Suppressor macrophage (primary cell): ENCODE data around the gene SKAP1.

Source experiments
- DNase-seq, 4 experiments: peaks; one replicate each; pipeline ENCODE4 v3.0.0-alpha.2; 2020 to 2022

Gene SKAP1

GRCh38 chr17:48173191-48173984 lies 256.6 kb downstream of the SKAP1 start:
- no peak for DNase-seq

- no peak for DNase-seq
Observed at GRCh38 chr17:48169926-48170325, 260.1 kb downstream of the SKAP1 start.

DNA sequence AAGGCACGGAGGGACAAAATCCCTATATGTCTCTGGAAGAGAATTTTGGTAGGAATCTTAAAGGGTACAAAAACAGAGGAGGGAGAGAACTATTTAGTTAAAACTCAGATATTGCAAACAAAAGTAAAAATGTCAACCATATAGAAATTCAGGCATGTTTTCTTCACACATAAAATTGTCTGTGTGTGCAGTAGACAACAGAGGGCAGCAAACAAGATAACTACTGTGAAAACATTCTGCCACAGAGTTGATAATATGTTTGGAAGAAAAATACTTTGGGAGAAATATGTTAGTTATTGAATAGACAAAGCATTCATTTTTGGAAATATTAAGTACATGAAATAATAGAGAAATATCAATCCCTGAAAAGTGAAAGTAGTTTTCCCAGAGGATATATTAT lies 266.2 kb downstream of the SKAP1 start:
- no peak for DNase-seq

GRCh38 chr17:48162946-48163506 lies 267.0 kb downstream of the SKAP1 start:
- no peak for DNase-seq

GRCh38 chr17:48162306-48162934 lies 267.6 kb downstream of the SKAP1 start:
- DNase-seq = no peak

DNA sequence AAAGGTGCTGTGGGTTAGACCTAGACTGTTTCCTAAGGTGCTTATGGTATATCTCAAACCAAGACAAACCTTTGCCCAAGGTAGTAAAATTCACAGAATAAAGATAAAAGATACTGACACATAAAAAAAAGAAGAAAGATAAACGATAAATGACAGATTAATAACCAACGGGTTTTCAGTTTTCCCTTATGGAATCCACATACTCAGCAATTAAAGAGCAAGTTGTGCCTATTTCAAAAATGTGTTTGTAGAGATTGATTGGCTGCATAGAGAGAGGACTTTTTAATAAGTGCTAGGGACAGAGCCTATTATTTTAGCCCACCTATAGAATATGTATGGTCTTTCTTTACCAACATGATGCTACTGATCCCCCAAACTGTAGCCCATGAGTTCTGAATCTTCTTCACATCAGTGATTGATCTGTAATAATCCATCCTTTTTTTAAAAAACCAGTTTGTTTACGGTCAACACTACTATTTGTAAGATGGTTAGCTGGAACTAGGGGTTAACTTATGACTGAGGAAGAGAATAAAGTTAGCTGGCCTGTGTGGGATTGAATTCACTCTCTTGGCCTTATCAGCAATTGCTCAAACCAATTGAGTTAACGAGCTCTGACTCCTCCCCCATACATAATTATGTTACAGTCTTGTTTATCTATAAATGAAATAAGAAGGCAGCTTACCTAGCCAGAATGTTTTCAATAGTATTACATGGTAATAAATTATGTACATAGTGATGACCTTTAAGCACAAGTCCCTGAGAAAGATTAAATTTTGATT lies 268.7 kb downstream of the SKAP1 start:
- no peak for DNase-seq

- no peak for DNase-seq
Observed at GRCh38 chr17:48160177-48161081, 269.6 kb downstream of the SKAP1 start.

GRCh38 chr17:48159232-48159631 lies 270.8 kb downstream of the SKAP1 start:
- DNase-seq = no peak

GRCh38 chr17:48155889-48156611 lies 274.0 kb downstream of the SKAP1 start:
- DNase-seq = peak in 1 of 4 experiments; percentile 6

GRCh38 chr17:48153691-48154358 lies 276.2 kb downstream of the SKAP1 start:
- DNase-seq = peak in 3 of 4 experiments; percentile 33 to 53 (median 36)

DNA sequence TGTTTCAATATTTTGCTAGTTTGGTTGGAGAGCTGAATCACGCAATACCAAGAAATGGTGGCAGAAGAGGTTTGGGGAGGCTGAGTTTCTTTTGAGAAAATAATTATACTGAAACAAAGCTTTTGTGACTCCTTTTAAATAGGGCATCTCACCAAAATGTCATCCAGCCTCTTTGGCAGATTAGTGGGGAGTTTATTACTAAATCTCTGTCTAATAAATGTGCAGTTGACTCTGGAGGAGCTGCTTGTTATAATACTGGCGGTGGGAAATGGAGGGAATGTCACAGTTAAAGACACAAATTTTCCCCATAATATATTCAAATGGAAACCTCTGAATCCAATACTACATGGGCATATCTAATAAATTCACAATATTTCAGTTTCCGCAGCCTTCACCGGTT lies 277.7 kb downstream of the SKAP1 start:
- no peak for DNase-seq

DNA sequence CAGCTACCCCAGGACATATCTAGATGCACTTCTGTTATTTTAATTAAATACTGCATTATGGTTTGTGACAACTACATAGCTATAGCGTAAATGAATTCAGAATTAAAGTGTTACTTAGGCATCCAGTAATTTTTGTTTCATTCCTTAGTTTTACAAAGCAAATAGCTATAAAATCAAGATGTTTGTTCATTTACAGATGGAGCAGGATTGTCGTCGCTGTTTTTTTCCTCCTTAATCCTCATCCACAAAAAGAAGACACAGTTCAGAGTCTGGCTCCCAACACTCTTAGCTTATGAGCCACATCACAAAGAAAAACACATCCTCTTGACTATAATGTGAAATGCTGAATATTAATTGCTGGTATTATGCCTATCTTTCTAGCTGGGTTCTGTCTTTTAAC lies 278.8 kb downstream of the SKAP1 start:
- no peak for DNase-seq

- DNase-seq = no peak
Observed at GRCh38 chr17:48150597-48151001, 279.4 kb downstream of the SKAP1 start.

DNA sequence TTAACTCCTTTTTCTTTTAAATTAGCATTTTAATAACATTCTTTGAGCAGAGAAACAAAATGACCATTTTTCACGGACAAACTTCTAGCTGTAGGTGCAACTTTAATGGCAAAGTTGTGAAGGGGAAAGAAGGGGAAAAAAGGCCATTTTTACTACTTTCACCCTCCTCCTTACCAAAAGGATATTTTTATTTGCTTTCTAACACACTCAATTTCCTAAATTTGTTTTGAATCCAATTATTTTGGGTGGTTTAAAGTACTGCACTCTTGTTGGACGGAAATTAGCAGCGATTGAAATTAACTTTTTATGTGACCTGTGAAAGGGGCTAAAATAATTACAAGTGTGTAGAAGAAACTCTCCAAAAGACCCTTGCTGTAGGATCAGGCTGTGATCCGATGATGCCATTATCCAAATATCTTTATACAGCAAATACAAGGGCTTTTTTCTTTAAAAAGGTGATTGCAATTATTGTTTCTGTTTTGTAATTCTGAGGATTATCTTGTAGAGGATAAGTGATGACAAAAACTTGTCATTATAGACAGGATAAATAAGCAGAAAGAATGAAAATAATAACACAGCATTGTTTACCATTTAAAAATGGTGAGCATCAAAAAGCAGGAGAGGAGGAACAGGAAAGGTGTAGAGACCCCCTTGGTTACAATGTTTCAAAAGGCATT lies 280.1 kb downstream of the SKAP1 start:
- DNase-seq = no peak

GRCh38 chr17:48148854-48149786 lies 280.9 kb downstream of the SKAP1 start:
- DNase-seq = no peak

DNA sequence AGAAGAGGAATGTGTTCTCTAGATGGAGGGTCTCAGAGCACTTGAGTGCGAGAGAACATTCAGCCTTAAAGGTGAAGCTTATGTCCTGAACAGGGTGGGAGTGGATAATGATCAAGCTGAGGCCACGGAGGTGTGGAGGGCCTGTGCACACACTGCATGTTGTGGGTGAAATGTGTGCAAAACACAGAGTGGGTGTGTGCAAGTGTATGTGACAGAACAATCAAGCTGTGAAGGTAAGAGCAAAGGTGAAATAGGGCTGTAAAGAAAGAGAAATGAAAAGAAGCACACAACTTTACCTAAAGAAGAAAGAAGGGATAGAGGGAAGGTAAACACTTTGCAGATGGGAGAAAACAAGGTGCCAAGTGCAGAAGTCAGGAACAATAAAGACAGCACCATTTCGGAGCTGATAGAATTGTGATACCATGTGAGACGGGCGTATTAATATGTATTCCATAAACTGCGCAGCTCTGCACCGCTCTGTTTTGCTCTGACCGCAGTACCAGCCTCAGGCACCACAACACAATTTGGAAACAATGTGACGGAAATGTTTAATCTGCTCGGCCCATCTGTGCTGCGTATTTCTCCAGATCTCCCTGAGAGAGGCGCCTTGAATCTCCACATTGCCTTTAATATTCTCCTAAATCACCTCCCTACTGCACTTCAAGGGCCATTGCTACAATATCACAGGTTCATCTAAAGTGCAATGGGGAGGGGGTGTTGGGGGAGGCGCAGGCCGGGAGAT lies 281.8 kb downstream of the SKAP1 start:
- no peak for DNase-seq

- DNase-seq = no peak
Observed at GRCh38 chr17:48144976-48145798, 284.8 kb downstream of the SKAP1 start.
